Gastroesophageal sphincter (tissue), 4 donors: ENCODE measurements around the gene SCARB1. TPM values are rescaled to one million over a fixed set of nuclear protein-coding genes. Genes with fewer than 3 reads are reported as not detected.

Experiments
- ATAC-seq: fragments of 150-250 bp; one replicate; pipeline ENCODE4 v1.9.1; 2016; ENCODE audit warnings: mild to moderate bottlenecking, moderate library complexity
- H3K27ac ChIP-seq, 4 donors: fragments of 200-600 bp; sonication (generic) in 3 of 4; 1 replicate in 3 of 4; 2 replicates in 1 of 4; pipeline ENCODE4 v1.5.1; 2016 to 2019
- H3K27me3 ChIP-seq: fragments of 200-600 bp; sonication (generic); one replicate; pipeline ENCODE4 v1.5.1; 2019
- H3K36me3 ChIP-seq, 2 donors: fragments of 200-600 bp; sonication (generic); one replicate each; pipeline ENCODE4 v1.5.1; 2019; ENCODE audit warnings: control low read depth in 1 of 2
- H3K4me1 ChIP-seq, 3 donors: fragments of 200-600 bp; sonication (generic); 1 replicate in 2 of 3; 2 replicates in 1 of 3; pipeline ENCODE4 v1.5.1; 2016 to 2019; ENCODE audit warnings: control low read depth in 2 of 3
- H3K4me3 ChIP-seq, 2 donors: fragments of 200-600 bp; sonication (generic); one replicate each; pipeline ENCODE4 v1.5.1; 2019; ENCODE audit warnings: mild to moderate bottlenecking in 1 of 2, moderate library complexity in 1 of 2
- H3K9me3 ChIP-seq, 3 donors: fragments of 200-600 bp; sonication (generic); one replicate each; pipeline ENCODE4 v1.5.1; 2017 to 2019; ENCODE audit warnings: control low read depth in 2 of 3
- CTCF ChIP-seq, 4 experiments: fragments of 200-600 bp in 2 of 4; fragments of 450-650 bp in 2 of 4; sonication (generic) in 1 of 4; IDR thresholded peaks; one replicate each; pipeline ENCODE4 v1.5.1; 2017 to 2019; ENCODE audit warnings: antibody characterized with exemption in 4 of 4, mild to moderate bottlenecking in 2 of 4, moderate library complexity in 2 of 4
- EP300 ChIP-seq: sonication (generic); formaldehyde crosslinking; IDR thresholded peaks from one replicate; pipeline ENCODE4 v1.6.1; 2017; ENCODE audit warnings: antibody characterized with exemption, mild to moderate bottlenecking
- POLR2A ChIP-seq, 2 donors: fragments of 450-650 bp; IDR thresholded peaks; one replicate each; pipeline ENCODE4 v1.6.1; 2017; ENCODE audit warnings: antibody characterized with exemption in 2 of 2, mild to moderate bottlenecking in 2 of 2, moderate library complexity in 1 of 2
- POLR2AphosphoS5 ChIP-seq: sonication (generic); formaldehyde crosslinking; IDR thresholded peaks from one replicate; pipeline ENCODE4 v1.6.1; 2017; ENCODE audit warnings: antibody characterized with exemption
- WGBS, 2 donors: methylation state at CpG; one replicate each; pipeline ENCODE4 v1.1.5; 2018; ENCODE audit warnings: low coverage in 1 of 2; 5-methylcytosine and 5-hydroxymethylcytosine counted together
- total RNA-seq, 4 donors: library from RNA; depleted of rRNA; stranded (reverse); fragments of >200 nt; gene quantifications; one replicate each; pipeline ENCODE4 v1.1.0, GENCODE V29; 2016

Gene SCARB1
- total RNA-seq, 4 donors from 2014 or later: 6.8 to 13.9 (median 11.5) TPM

- ATAC-seq: no peak
- TF ChIP-seq POLR2AphosphoS5 (no peak), POLR2A (IDR thresholded peaks at IDR 0.05) (no peak), CTCF (IDR thresholded peaks at IDR 0.05) (no peak), EP300 (no peak)
- WGBS, 2 donors: 68 to 70% methylated on average over 3 of the region's 3 CpGs
- H3K27ac ChIP-seq: no peak overlapping the region
- no peaks in the 10 kb centered on the region for H3K9me3 ChIP-seq
- H3K27me3 ChIP-seq: no peaks in the 10 kb centered on the region
- no peaks in the 10 kb centered on the region for H3K36me3 ChIP-seq
- no peak overlapping the region for H3K4me3 ChIP-seq
- no peaks in the 10 kb centered on the region for H3K4me1 ChIP-seq
Observed at GRCh38 chr12:124877423-124877822, 13.8 kb upstream of the SCARB1 start.

- no peaks in the 10 kb centered on the region for H3K4me1 ChIP-seq
- H3K4me3 ChIP-seq: no peak overlapping the region
- WGBS, 2 donors: 63 to 90% methylated on average over 2 of the region's 2 CpGs
- ATAC-seq: no peak
- H3K27ac ChIP-seq: no peak overlapping the region
- H3K9me3 ChIP-seq: no peaks in the 10 kb centered on the region
- no peaks in the 10 kb centered on the region for H3K36me3 ChIP-seq
- H3K27me3 ChIP-seq: no peaks in the 10 kb centered on the region
- no peak for TF ChIP-seq POLR2A (IDR thresholded peaks at IDR 0.05)
- no peak for TF ChIP-seq EP300
- no peak for TF ChIP-seq CTCF (IDR thresholded peaks at IDR 0.05)
- TF ChIP-seq POLR2AphosphoS5: no peak
Observed at GRCh38 chr12:124876171-124876570, 12.5 kb upstream of the SCARB1 start.

GRCh38 chr12:124875803-124876132 lies 12.1 kb upstream of the SCARB1 start:
- WGBS, 2 donors: 72 to 90% methylated on average over 2 of the region's 2 CpGs
- Histone ChIP-seq H3K9me3 (no peaks in the 10 kb centered on the region), H3K27ac (no peak overlapping the region)

GRCh38 chr12:124874988-124875802 lies 11.5 kb upstream of the SCARB1 start:
- no peak overlapping the region for H3K27ac ChIP-seq
- TF ChIP-seq POLR2A (IDR thresholded peaks at IDR 0.05) (no peak), CTCF (IDR thresholded peaks at IDR 0.05) (no peak), POLR2AphosphoS5 (no peak), EP300 (no peak)
- H3K27me3 ChIP-seq: no peaks in the 10 kb centered on the region
- H3K36me3 ChIP-seq: no peaks in the 10 kb centered on the region
- no peaks in the 10 kb centered on the region for H3K4me1 ChIP-seq
- no peak for ATAC-seq
- H3K4me3 ChIP-seq: no peak overlapping the region
- WGBS, 2 donors: 60 to 73% methylated on average over 1 to 10 of the region's 14 CpGs
- no peaks in the 10 kb centered on the region for H3K9me3 ChIP-seq

More at GRCh38 chr12:124875803-124876132, 12.1 kb upstream of the SCARB1 start:
- Histone ChIP-seq H3K36me3 (no peaks in the 10 kb centered on the region), H3K27me3 (no peaks in the 10 kb centered on the region), H3K4me3 (no peak overlapping the region), H3K4me1 (no peaks in the 10 kb centered on the region)
- ATAC-seq: no peak
- no peak for TF ChIP-seq EP300
- no peak for TF ChIP-seq POLR2A (IDR thresholded peaks at IDR 0.05)
- TF ChIP-seq POLR2AphosphoS5: no peak
- no peak for TF ChIP-seq CTCF (IDR thresholded peaks at IDR 0.05)

- Histone ChIP-seq H3K36me3 (no peaks in the 10 kb centered on the region), H3K9me3 (no peaks in the 10 kb centered on the region), H3K27me3 (no peaks in the 10 kb centered on the region), H3K27ac (no peak overlapping the region), H3K4me1 (no peaks in the 10 kb centered on the region), H3K4me3 (no peak overlapping the region)
- no peak for ATAC-seq
- TF ChIP-seq CTCF (IDR thresholded peaks at IDR 0.05) (no peak), POLR2AphosphoS5 (no peak), EP300 (no peak), POLR2A (IDR thresholded peaks at IDR 0.05) (no peak)
- WGBS, 2 donors: 83 to 86% methylated on average over 4 of the region's 4 CpGs
Observed at GRCh38 chr12:124874188-124874587, 10.5 kb upstream of the SCARB1 start.
